Lung (tissue), 12 donors: ENCODE results near the gene PFKL. TPM values are rescaled to one million over a fixed set of nuclear protein-coding genes. Genes with fewer than 3 reads are reported as not detected.

ENCODE experiments used
- ATAC-seq: fragments of 200-7000 bp; cut with Tn5 transposase; one replicate; pipeline ENCODE4 v1.9.1; 2020; ENCODE audit warnings: moderate number of reproducible peaks; ENCODE audit not compliant: insufficient read depth, low FRiP score
- DNase-seq, 3 donors: peaks; one replicate each; pipeline ENCODE4 v3.0.0-alpha.2; 2013 to 2017
- H3K27ac ChIP-seq, 2 donors: one replicate each; pipeline ENCODE4 v1.5.1; 2013; ENCODE audit warnings: mild to moderate bottlenecking in 2 of 2, moderate library complexity in 2 of 2, control low read depth in 1 of 2, inconsistent platforms in 1 of 2, low read depth in 1 of 2, low read length in 1 of 2
- H3K27me3 ChIP-seq, 3 donors: one replicate each; pipeline ENCODE4 v1.5.1; 2013; ENCODE audit warnings: low read length in 2 of 3; ENCODE audit not compliant: control insufficient read depth in 3 of 3, insufficient read depth in 3 of 3
- H3K36me3 ChIP-seq, 4 donors: one replicate each; pipeline ENCODE4 v1.5.1; 2013; ENCODE audit warnings: low read length in 4 of 4, mild to moderate bottlenecking in 1 of 4, moderate library complexity in 1 of 4; ENCODE audit not compliant: control insufficient read depth in 4 of 4, insufficient read depth in 4 of 4
- H3K4me1 ChIP-seq, 5 donors: one replicate each; pipeline ENCODE4 v1.5.1; 2013; ENCODE audit warnings: low read length in 5 of 5, mild to moderate bottlenecking in 2 of 5, moderate library complexity in 1 of 5; ENCODE audit not compliant: control insufficient read depth in 5 of 5, insufficient read depth in 5 of 5
- H3K4me3 ChIP-seq: one replicate; pipeline ENCODE4 v1.5.1; 2013; ENCODE audit warnings: mild to moderate bottlenecking, control low read depth, moderate library complexity
- H3K9ac ChIP-seq, 2 donors: one replicate each; pipeline ENCODE4 v1.5.1; 2013; ENCODE audit warnings: low read length in 2 of 2, control low read depth in 1 of 2; ENCODE audit not compliant: insufficient read depth in 1 of 2
- H3K9me3 ChIP-seq, 4 donors: one replicate each; pipeline ENCODE4 v1.5.1; 2013; ENCODE audit warnings: low read length in 3 of 4, mild to moderate bottlenecking in 1 of 4, moderate library complexity in 1 of 4; ENCODE audit not compliant: control insufficient read depth in 4 of 4, insufficient read depth in 3 of 4
- CTCF ChIP-seq: IDR thresholded peaks from 2 replicates; pipeline ENCODE4 v1.5.1; 2012; ENCODE audit warnings: mild to moderate bottlenecking; ENCODE audit errors: control extremely low read depth, extremely low read depth
- WGBS, 2 donors: extraction: QIAGEN DNeasy Blood & Tissue Kit; methylation state at CpG; one replicate each; pipeline ENCODE4 v1.1.7; 2013; 5-methylcytosine and 5-hydroxymethylcytosine counted together
- polyA plus RNA-seq, 2 donors: library from polyadenylated mRNA; stranded (reverse); fragments of 200-250 nt; gene quantifications; one replicate each; pipeline ENCODE4 v1.2.1, GENCODE V29; 2013
- total RNA-seq, 2 donors: library from RNA; depleted of rRNA in 1 of 2; stranded (reverse); fragments of >200 nt in 1 of 2; gene quantifications; one replicate each; pipeline ENCODE4 v1.2.1, GENCODE V29; 2014 to 2021
- donor health status: control.
- donor health status: control.
- donor health status: Bipolar disorder and iron deficiency.
- donor health status: healthy.
- donor health status: DM: yes; HTN: yes; CAD: no.

Gene PFKL
- total and polyA plus RNA-seq, 4 donors = 63.4 to 129 (median 103) TPM

- no peaks in the 10 kb centered on the region for H3K27me3 ChIP-seq
- H3K4me3 ChIP-seq = no peak overlapping the region
- peaks cover 0 to 2% (median 0%) of the 10 kb centered on the region in 4 donors for H3K9me3 ChIP-seq
- WGBS, 2 donors = 91% methylated on average over 16 of the region's 16 CpGs
- peaks cover 0 to 11% (median 0%) of the 10 kb centered on the region in 5 donors for H3K4me1 ChIP-seq
- no peak overlapping the region for H3K27ac ChIP-seq
- H3K9ac ChIP-seq = no peak overlapping the region
- TF ChIP-seq CTCF = no peak
- DNase-seq = no peak
- peaks cover 0 to 55% (median 4%) of the 10 kb centered on the region in 4 donors for H3K36me3 ChIP-seq
- ATAC-seq = no peak
Measured at GRCh38 chr21:44331209-44331608, 31.4 kb downstream of the PFKL start.

- TF ChIP-seq CTCF = no peak
- Histone ChIP-seq H3K36me3 (peaks cover 0 to 51% (median 7%) of the 10 kb centered on the region in 4 donors), H3K4me1 (peaks cover 0 to 11% (median 0%) of the 10 kb centered on the region in 5 donors), H3K9me3 (peaks cover 0 to 2% (median 0%) of the 10 kb centered on the region in 4 donors), H3K27ac (no peak overlapping the region), H3K27me3 (no peaks in the 10 kb centered on the region), H3K4me3 (no peak overlapping the region), H3K9ac (no peak overlapping the region)
- DNase-seq (no peak), ATAC-seq (no peak)
- WGBS, 2 donors = 83 to 85% methylated on average over 20 of the region's 20 CpGs
Measured at GRCh38 chr21:44331650-44332307, 31.9 kb downstream of the PFKL start.

GRCh38 chr21:44332383-44332782, 32.5 kb downstream of the PFKL start:
- no peak overlapping the region for H3K9ac ChIP-seq
- peaks cover 0 to 16% (median 0%) of the 10 kb centered on the region in 5 donors for H3K4me1 ChIP-seq
- TF ChIP-seq CTCF = no peak
- no peak overlapping the region for H3K27ac ChIP-seq
- peaks cover 0 to 2% (median 0%) of the 10 kb centered on the region in 4 donors for H3K9me3 ChIP-seq
- WGBS, 2 donors = 93 to 94% methylated on average over 17 of the region's 17 CpGs
- no peaks in the 10 kb centered on the region for H3K27me3 ChIP-seq
- no peak overlapping the region for H3K4me3 ChIP-seq
- ATAC-seq = no peak
- DNase-seq = no peak
- peaks cover 0 to 47% (median 8%) of the 10 kb centered on the region in 4 donors for H3K36me3 ChIP-seq
